IPS-NIHi11 (cell line): ENCODE data around the gene CNIH1.
A peak's percentile ranks its signal among the peaks of the same experiment; 100 is the strongest.

Experiments
- DNase-seq: peaks from one replicate; pipeline ENCODE4 v3.0.0; 2012; ENCODE audit warnings: mixed read lengths, low spot score

Gene CNIH1

GRCh38 chr14:54440873-54441868 is at the start of gene CNIH1:
Gene CNIH1, minus strand, starts transcription at chr14:54441374. Its CDS starts 47 bp downstream, at chr14:54441327.
- DNase-seq = peak; percentile 98

- no peak for DNase-seq
These were observed 49.4 kb upstream of the CNIH1 start for GRCh38 chr14:54490445-54491175.

- no peak for DNase-seq
These were observed 48.7 kb upstream of the CNIH1 start for GRCh38 chr14:54489731-54490444.

GRCh38 chr14:54489318-54489683 is 48.1 kb upstream of the CNIH1 start:
- DNase-seq = no peak

GRCh38 chr14:54488646-54489317 is 47.6 kb upstream of the CNIH1 start, which contains the start of gene GMFB:
Gene GMFB, minus strand, starts transcription at chr14:54488980. Its CDS starts 53 bp downstream, at chr14:54488927.
- DNase-seq = peak; percentile 95

GRCh38 chr14:54488318-54488645 is 47.1 kb upstream of the CNIH1 start:
- no peak for DNase-seq

- DNase-seq = peak; percentile 65
These were observed 46.6 kb upstream of the CNIH1 start for GRCh38 chr14:54487771-54488170.

GRCh38 chr14:54486685-54487084 is 45.5 kb upstream of the CNIH1 start:
- no peak for DNase-seq

GRCh38 chr14:54483846-54484245 is 42.7 kb upstream of the CNIH1 start:
- no peak for DNase-seq

GRCh38 chr14:54483073-54483745 is 42.0 kb upstream of the CNIH1 start:
- DNase-seq = no peak

GRCh38 chr14:54481695-54482094 is 40.5 kb upstream of the CNIH1 start:
- DNase-seq = no peak

GRCh38 chr14:54480830-54481562 is 39.8 kb upstream of the CNIH1 start:
- DNase-seq = no peak

GRCh38 chr14:54478636-54479215 is 37.6 kb upstream of the CNIH1 start:
- no peak for DNase-seq

GRCh38 chr14:54475911-54476310 is 34.7 kb upstream of the CNIH1 start:
- DNase-seq = no peak

- DNase-seq = no peak
These were observed 34.2 kb upstream of the CNIH1 start for GRCh38 chr14:54475187-54475899.

- DNase-seq = no peak
These were observed 33.1 kb upstream of the CNIH1 start for GRCh38 chr14:54474232-54474793.

- DNase-seq = no peak
These were observed 31.1 kb upstream of the CNIH1 start for GRCh38 chr14:54472315-54472714.

- DNase-seq = no peak
These were observed 30.5 kb upstream of the CNIH1 start for GRCh38 chr14:54471641-54472040.

- no peak for DNase-seq
These were observed 29.5 kb upstream of the CNIH1 start for GRCh38 chr14:54470701-54471100.
